ENCODE results near the gene BTBD17. TPM values are rescaled to one million over a fixed set of nuclear protein-coding genes. Genes with fewer than 3 reads are reported as not detected.
A peak's percentile ranks its signal among the peaks of the same experiment; 100 is the strongest.

Gene BTBD17
- total RNA-seq, 1 donor from 2014 or later, result not detected

GRCh38 chr17:74380086-74380958 is 18.7 kb upstream of the BTBD17 start:
- Mint-ChIP-seq H3K9me3 (no peaks in the 10 kb centered on the region), H3K36me3 (ENCODE audit: low read depth) (no peaks in the 10 kb centered on the region), H3K27ac (no peak overlapping the region), H3K4me3 (ENCODE audit: low read depth) (no peak overlapping the region), H3K4me1 (ENCODE audit: low read depth) (no peaks in the 10 kb centered on the region), H3K27me3 (ENCODE audit: low read depth) (peaks cover 8% of the 10 kb centered on the region)
- intact Hi-C loops (cut with micrococcal nuclease), result no loop called here
- DNase-seq (ENCODE audit: low spot score), result no peak

- no peak overlapping the region for H3K27ac Mint-ChIP-seq
- H3K36me3 Mint-ChIP-seq (ENCODE audit: low read depth), result no peaks in the 10 kb centered on the region
- H3K4me1 Mint-ChIP-seq (ENCODE audit: low read depth), result no peaks in the 10 kb centered on the region
- DNase-seq (ENCODE audit: low spot score), result peak; percentile 82
- intact Hi-C loops (cut with micrococcal nuclease), result loop anchor here (1.0 kb wide), 3 partner anchors 78 to 154 kb away; no protein-coding TSS in a partner anchor
- H3K9me3 Mint-ChIP-seq, result no peaks in the 10 kb centered on the region
- H3K27me3 Mint-ChIP-seq (ENCODE audit: low read depth), result peaks cover 7% of the 10 kb centered on the region
- H3K4me3 Mint-ChIP-seq (ENCODE audit: low read depth), result no peak overlapping the region
These were observed 17.9 kb upstream of the BTBD17 start for GRCh38 chr17:74379495-74380085.

GRCh38 chr17:74374858-74375257 is 13.2 kb upstream of the BTBD17 start:
- no peaks in the 10 kb centered on the region for H3K36me3 Mint-ChIP-seq (ENCODE audit: low read depth)
- no peak overlapping the region for H3K27ac Mint-ChIP-seq
- no peak overlapping the region for H3K4me3 Mint-ChIP-seq (ENCODE audit: low read depth)
- no peaks in the 10 kb centered on the region for H3K9me3 Mint-ChIP-seq
- intact Hi-C loops (cut with micrococcal nuclease), result no loop called here
- H3K27me3 Mint-ChIP-seq (ENCODE audit: low read depth), result peaks cover 6% of the 10 kb centered on the region
- no peak for DNase-seq (ENCODE audit: low spot score)
- H3K4me1 Mint-ChIP-seq (ENCODE audit: low read depth), result no peaks in the 10 kb centered on the region

GRCh38 chr17:74373838-74374606 is 12.4 kb upstream of the BTBD17 start:
- H3K4me1 Mint-ChIP-seq (ENCODE audit: low read depth), result peaks cover 6% of the 10 kb centered on the region
- no peak overlapping the region for H3K27ac Mint-ChIP-seq
- H3K36me3 Mint-ChIP-seq (ENCODE audit: low read depth), result no peaks in the 10 kb centered on the region
- peaks cover 6% of the 10 kb centered on the region for H3K27me3 Mint-ChIP-seq (ENCODE audit: low read depth)
- H3K9me3 Mint-ChIP-seq, result no peaks in the 10 kb centered on the region
- no peak overlapping the region for H3K4me3 Mint-ChIP-seq (ENCODE audit: low read depth)
- no peak for DNase-seq (ENCODE audit: low spot score)
- intact Hi-C loops (cut with micrococcal nuclease), result no loop called here

- Mint-ChIP-seq H3K36me3 (ENCODE audit: low read depth) (no peaks in the 10 kb centered on the region), H3K4me3 (ENCODE audit: low read depth) (no peak overlapping the region), H3K27me3 (ENCODE audit: low read depth) (peaks cover 6% of the 10 kb centered on the region), H3K4me1 (ENCODE audit: low read depth) (peaks cover 13% of the 10 kb centered on the region), H3K9me3 (no peaks in the 10 kb centered on the region), H3K27ac (no peak overlapping the region)
- intact Hi-C loops (cut with micrococcal nuclease), result no loop called here
- DNase-seq (ENCODE audit: low spot score), result no peak
These were observed 10.8 kb upstream of the BTBD17 start for GRCh38 chr17:74372426-74372825.

- no peak for DNase-seq (ENCODE audit: low spot score)
- H3K4me1 Mint-ChIP-seq (ENCODE audit: low read depth), result peaks cover 13% of the 10 kb centered on the region
- H3K36me3 Mint-ChIP-seq (ENCODE audit: low read depth), result no peaks in the 10 kb centered on the region
- no peak overlapping the region for H3K4me3 Mint-ChIP-seq (ENCODE audit: low read depth)
- H3K27me3 Mint-ChIP-seq (ENCODE audit: low read depth), result peaks cover 3% of the 10 kb centered on the region
- H3K9me3 Mint-ChIP-seq, result no peaks in the 10 kb centered on the region
- intact Hi-C loops (cut with micrococcal nuclease), result no loop called here
- H3K27ac Mint-ChIP-seq, result no peak overlapping the region
These were observed 10.0 kb upstream of the BTBD17 start for GRCh38 chr17:74371653-74372147.

- DNase-seq (ENCODE audit: low spot score), result no peak
- Mint-ChIP-seq H3K27me3 (ENCODE audit: low read depth) (peaks cover 3% of the 10 kb centered on the region), H3K9me3 (no peaks in the 10 kb centered on the region), H3K4me1 (ENCODE audit: low read depth) (peaks cover 13% of the 10 kb centered on the region), H3K36me3 (ENCODE audit: low read depth) (no peaks in the 10 kb centered on the region), H3K4me3 (ENCODE audit: low read depth) (no peak overlapping the region), H3K27ac (no peak overlapping the region)
- intact Hi-C loops (cut with micrococcal nuclease), result loop anchor here (2.0 to 5.0 kb wide), 4 partner anchors 87 to 232 kb away; no protein-coding TSS in a partner anchor
These were observed 8.2 kb upstream of the BTBD17 start for GRCh38 chr17:74369665-74370490.

- no peaks in the 10 kb centered on the region for H3K36me3 Mint-ChIP-seq (ENCODE audit: low read depth)
- no peak overlapping the region for H3K27ac Mint-ChIP-seq
- peaks cover 3% of the 10 kb centered on the region for H3K27me3 Mint-ChIP-seq (ENCODE audit: low read depth)
- H3K9me3 Mint-ChIP-seq, result no peaks in the 10 kb centered on the region
- intact Hi-C loops (cut with micrococcal nuclease), result loop anchor here (2.0 to 5.0 kb wide), 4 partner anchors 88 to 233 kb away; no protein-coding TSS in a partner anchor
- peak; percentile 38 for DNase-seq (ENCODE audit: low spot score)
- no peak overlapping the region for H3K4me3 Mint-ChIP-seq (ENCODE audit: low read depth)
- peaks cover 13% of the 10 kb centered on the region for H3K4me1 Mint-ChIP-seq (ENCODE audit: low read depth)
These were observed 7.6 kb upstream of the BTBD17 start for GRCh38 chr17:74369221-74369620.

GRCh38 chr17:74368341-74369081 is 6.8 kb upstream of the BTBD17 start:
- Mint-ChIP-seq H3K27me3 (ENCODE audit: low read depth) (peaks cover 3% of the 10 kb centered on the region), H3K9me3 (no peaks in the 10 kb centered on the region), H3K4me1 (ENCODE audit: low read depth) (peaks cover 13% of the 10 kb centered on the region), H3K4me3 (ENCODE audit: low read depth) (no peak overlapping the region), H3K27ac (no peak overlapping the region), H3K36me3 (ENCODE audit: low read depth) (no peaks in the 10 kb centered on the region)
- intact Hi-C loops (cut with micrococcal nuclease), result loop anchor here (2.0 to 5.0 kb wide), 4 partner anchors 88 to 234 kb away; no protein-coding TSS in a partner anchor
- peak; percentile 56 for DNase-seq (ENCODE audit: low spot score)

GRCh38 chr17:74367206-74367605 is 5.5 kb upstream of the BTBD17 start, which contains the start of gene GPR142:
Gene GPR142, plus strand, starts transcription at chr17:74367506. Its CDS starts 2,035 bp downstream, at chr17:74369541.
- intact Hi-C loops (cut with micrococcal nuclease), result loop anchor here (5.0 kb wide), 1 partner anchor 235 kb away; no protein-coding TSS in a partner anchor

GRCh38 chr17:74362810-74363498 is 1.3 kb upstream of the BTBD17 start:
- no peaks in the 10 kb centered on the region for H3K36me3 Mint-ChIP-seq (ENCODE audit: low read depth)
- H3K27ac Mint-ChIP-seq, result no peak overlapping the region
- H3K9me3 Mint-ChIP-seq, result no peaks in the 10 kb centered on the region
- no peak overlapping the region for H3K4me3 Mint-ChIP-seq (ENCODE audit: low read depth)
- DNase-seq (ENCODE audit: low spot score), result no peak
- H3K4me1 Mint-ChIP-seq (ENCODE audit: low read depth), result no peaks in the 10 kb centered on the region
- peaks cover 14% of the 10 kb centered on the region for H3K27me3 Mint-ChIP-seq (ENCODE audit: low read depth)
- intact Hi-C loops (cut with micrococcal nuclease), result no loop called here

More at GRCh38 chr17:74367206-74367605, 5.5 kb upstream of the BTBD17 start, which contains the start of gene GPR142:
- Mint-ChIP-seq H3K36me3 (ENCODE audit: low read depth) (no peaks in the 10 kb centered on the region), H3K4me3 (ENCODE audit: low read depth) (no peak within 1 kb of the TSS), H3K27me3 (ENCODE audit: low read depth) (peaks cover 4% of the 10 kb centered on the region), H3K27ac (no peak within 1 kb of the TSS), H3K9me3 (no peaks in the 10 kb centered on the region), H3K4me1 (ENCODE audit: low read depth) (peaks cover 13% of the 10 kb centered on the region)
- DNase-seq (ENCODE audit: low spot score), result no peak
